GM10266 (cell line): ENCODE data around the gene JPH4.

Experiments used
- DNase-seq: peaks from one replicate; pipeline ENCODE4 v3.0.0; 2012; ENCODE audit errors: extremely low spot score
- TF ChIP-seq, protein P1 (sequence below): IDR thresholded peaks from 2 replicates; pipeline ENCODE4 v1.5.1; 2012; ENCODE audit warnings: mild to moderate bottlenecking, low read depth; ENCODE audit not compliant: control insufficient read depth, insufficient read depth; ENCODE audit errors: missing control alignments

Gene JPH4

DNA sequence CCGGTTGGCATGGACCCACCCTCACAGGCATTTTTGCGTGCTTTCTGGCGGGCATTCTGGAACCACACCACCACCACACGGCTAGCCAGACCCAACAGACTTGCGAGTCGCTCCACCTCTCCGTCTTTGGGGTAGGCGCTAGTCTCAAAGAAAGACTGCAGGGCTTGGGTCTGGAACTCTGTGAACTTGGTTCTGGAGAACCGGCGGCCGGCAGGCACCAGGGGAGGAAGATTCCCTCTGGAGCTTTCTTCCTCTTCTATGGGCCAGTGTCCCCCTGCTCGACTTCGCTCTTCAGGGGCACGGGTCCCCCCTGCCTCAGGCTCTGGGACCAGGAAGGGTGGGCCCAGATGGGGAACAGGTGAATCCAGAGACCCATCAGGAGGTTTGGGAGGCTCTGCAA lies 53.6 kb downstream of the JPH4 start:
- TF ChIP-seq, protein P1, sequence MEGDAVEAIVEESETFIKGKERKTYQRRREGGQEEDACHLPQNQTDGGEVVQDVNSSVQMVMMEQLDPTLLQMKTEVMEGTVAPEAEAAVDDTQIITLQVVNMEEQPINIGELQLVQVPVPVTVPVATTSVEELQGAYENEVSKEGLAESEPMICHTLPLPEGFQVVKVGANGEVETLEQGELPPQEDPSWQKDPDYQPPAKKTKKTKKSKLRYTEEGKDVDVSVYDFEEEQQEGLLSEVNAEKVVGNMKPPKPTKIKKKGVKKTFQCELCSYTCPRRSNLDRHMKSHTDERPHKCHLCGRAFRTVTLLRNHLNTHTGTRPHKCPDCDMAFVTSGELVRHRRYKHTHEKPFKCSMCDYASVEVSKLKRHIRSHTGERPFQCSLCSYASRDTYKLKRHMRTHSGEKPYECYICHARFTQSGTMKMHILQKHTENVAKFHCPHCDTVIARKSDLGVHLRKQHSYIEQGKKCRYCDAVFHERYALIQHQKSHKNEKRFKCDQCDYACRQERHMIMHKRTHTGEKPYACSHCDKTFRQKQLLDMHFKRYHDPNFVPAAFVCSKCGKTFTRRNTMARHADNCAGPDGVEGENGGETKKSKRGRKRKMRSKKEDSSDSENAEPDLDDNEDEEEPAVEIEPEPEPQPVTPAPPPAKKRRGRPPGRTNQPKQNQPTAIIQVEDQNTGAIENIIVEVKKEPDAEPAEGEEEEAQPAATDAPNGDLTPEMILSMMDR: no peak
- DNase-seq: no peak

DNA sequence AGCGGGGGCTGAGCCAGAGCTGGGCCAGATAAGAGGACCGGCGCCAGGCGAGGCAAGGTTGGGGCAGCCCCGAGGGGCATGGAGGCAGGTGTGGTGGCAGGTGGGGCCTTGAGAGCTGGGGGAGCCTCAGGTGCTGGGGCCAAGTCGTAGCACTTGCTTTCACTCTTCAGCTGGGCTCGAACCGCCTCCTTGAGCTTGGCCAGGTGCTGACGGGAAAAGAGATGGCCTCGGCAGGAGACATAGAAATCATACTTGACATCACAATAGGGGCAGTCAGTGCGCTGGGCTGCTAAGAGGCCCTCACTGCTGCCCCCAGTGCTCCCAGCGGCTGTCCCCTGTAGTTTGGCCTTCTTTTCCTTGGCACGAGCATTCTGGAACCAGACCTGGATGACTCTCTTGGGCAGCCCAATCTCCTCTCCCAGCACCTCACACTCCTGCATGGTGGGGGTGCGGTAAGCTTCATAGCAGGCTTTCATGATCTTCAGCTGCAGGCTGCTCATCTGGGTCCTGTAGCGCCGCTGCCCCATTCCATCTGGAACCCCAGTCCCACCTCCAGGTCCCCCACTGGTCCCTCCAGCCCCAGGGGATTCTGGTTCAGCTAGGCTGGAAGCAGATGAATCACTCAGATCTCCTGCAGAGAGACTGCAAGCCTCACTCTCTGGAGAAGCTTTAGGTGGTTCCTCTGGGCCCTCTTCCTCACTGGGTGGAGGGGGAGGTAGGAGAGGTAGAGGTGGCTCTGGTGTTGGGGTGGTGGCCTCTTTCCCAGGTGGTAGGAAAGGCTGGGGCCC lies 55.2 kb downstream of the JPH4 start:
- DNase-seq: no peak

DNA sequence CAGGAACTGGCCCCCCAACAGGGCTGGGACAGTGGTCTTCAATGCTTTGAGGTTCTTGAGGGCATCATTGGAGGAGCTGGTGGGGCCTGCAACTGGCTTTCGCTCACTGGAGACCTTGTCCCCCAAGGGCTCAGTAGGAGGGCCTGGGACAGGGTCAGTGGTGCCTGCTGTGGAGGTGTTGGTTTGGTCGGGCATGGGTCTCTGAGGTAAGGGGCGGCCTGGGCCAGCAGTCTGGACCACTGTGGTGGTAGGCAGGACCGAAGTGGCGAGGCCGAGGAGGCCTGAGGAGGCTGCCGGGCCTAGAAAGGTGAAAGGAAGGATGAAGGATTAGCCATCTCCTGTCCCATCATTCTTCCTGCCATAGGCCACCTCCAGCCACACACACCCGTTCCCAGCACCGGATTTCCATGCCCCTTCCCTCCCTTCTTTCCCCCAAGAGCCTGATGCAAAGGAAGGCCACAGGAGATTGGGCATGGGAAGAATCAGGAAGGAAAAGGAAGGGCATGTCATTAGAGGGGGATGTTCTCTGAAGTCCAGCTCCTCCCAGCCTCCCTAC lies 55.9 kb downstream of the JPH4 start:
- TF ChIP-seq, protein P1: no peak
- DNase-seq: no peak

More for the DNA sequence above, 55.2 kb downstream of the JPH4 start:
- TF ChIP-seq, protein P1: no peak

DNA sequence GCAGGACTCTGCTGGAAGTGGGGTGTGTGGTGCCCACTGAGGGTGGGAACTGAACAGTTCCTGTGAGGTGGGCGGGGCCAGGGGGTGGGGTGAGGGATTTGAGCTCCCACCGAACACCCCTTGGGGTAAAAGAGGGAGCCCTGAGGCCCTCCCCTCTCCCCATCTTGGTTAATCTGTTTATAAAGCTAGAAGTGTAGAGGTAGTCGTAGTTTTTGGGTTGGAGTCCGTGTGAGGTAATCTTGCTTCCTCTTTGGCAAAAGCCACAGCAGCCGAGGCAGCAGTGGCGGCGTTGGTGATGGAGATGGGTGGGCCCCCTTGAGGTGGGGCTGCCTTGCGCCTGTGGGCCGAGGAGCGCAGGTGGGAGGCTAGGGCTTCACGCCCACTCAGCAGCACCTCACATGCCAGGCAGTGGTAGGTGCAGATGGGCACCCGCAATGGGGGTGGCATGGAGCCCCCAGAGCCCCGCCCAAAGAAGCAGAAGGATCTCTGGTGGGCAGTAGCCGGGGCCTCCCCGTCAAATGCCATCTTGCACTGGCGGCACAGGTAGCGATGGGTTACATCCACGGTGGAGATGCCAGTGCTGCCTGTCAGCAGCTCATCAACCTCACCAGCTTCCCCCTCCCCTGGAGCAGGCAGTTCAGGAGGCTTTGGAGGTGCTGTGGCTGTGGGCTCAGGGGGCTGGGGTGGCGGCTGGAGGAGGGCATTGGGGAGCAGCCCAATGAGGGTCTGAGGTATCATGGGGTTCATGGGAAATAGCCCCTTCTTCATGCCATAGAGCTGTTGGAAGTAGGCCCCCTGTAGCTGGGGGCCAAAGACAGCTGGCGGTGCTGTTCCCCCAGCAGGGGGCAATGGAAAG lies 56.6 kb downstream of the JPH4 start:
- no peak for DNase-seq
- TF ChIP-seq, protein P1: no peak

DNA sequence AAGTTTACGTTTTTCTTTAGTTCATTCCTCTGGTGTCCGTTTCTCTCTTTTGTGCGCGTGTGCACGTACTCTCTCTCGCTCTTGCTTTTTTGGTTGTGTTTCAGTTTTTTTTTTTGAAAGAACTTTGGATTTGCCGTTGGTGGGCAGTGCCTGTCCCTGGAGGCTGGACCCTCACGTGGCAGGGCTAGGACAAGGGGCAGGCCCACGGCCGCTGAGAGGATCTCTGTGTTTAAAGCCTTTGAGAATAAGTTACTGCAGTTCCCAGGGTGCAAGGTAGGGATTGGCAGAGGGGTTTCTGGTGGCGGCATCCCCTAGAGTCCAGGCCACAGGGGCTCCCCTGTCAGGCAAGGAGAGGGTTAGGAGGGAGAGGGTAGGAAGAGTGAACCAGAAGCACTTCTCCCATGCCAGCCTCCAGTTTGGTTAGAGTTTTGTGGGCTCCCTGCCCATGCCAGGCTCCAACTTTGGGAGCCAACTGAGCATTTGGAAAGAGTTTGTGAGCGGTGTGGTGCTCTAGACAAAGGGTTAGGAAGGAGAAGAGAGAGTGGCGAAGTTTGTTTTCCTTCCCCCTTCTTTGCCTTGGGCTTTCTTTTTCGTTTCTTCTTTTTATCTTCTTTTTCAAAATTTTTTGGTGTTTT lies 57.6 kb downstream of the JPH4 start:
- no peak for DNase-seq
- TF ChIP-seq, protein P1: no peak

DNA sequence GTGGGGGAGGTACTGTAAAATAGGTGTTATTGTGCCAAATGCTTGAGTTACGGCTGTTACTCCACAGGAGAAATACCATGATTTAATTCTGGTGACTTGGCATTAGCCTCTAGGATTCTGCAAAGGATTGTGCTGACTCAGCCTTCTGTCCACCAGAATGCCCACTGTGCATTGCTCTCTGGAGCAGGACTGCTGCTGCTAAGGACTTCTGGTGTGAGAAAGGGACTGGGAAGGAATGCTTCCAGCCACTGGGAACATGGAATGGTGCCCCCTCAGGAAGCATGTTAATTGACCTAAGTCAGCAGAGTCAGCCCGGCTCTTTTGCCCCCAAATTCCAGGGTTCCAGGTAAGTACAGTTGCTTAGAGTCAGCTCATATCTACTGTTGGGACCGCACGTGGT lies 59.9 kb downstream of the JPH4 start:
- TF ChIP-seq, protein P1: no peak
- DNase-seq: no peak
